Hematopoietic multipotent progenitor cell treated with erythropoietin and hydrocortisone succinate and interleukin-3 and kit ligand, for 4 days (in vitro differentiated cells): Measurements from ENCODE around the gene SAXO1.
"Not testable (repeated sequence)": the region's sequence is repeated elsewhere in the genome, so short reads cannot be mapped to it uniquely, and the experiment has no call there.

ENCODE experiments used
- DNase-seq: peaks from one replicate; pipeline ENCODE4 v3.0.0-alpha.2; 2015

SAXO1 gene

GRCh38 chr9:18969128-18969527, 63.9 kb downstream of the SAXO1 start:
- DNase-seq = no peak

- DNase-seq = no peak
Observed at GRCh38 chr9:18955626-18956025, 77.4 kb downstream of the SAXO1 start.

GRCh38 chr9:18951936-18952335, 81.1 kb downstream of the SAXO1 start:
- DNase-seq = no peak

- DNase-seq = peak; percentile 61
Observed at GRCh38 chr9:18947892-18948339, 85.1 kb downstream of the SAXO1 start.

- DNase-seq = no peak
Observed at GRCh38 chr9:18942801-18943200, 90.2 kb downstream of the SAXO1 start.

- no peak for DNase-seq
Observed at GRCh38 chr9:18941060-18941740, 91.8 kb downstream of the SAXO1 start.

- no peak for DNase-seq
Observed at GRCh38 chr9:18939943-18940342, 93.1 kb downstream of the SAXO1 start.

- DNase-seq = no peak
Observed at GRCh38 chr9:18936094-18936871, 96.7 kb downstream of the SAXO1 start.

- no peak for DNase-seq
Observed at GRCh38 chr9:18935541-18935940, 97.5 kb downstream of the SAXO1 start.

- DNase-seq = not testable (repeated sequence)
Observed at GRCh38 chr9:18930611-18931010, 102.4 kb downstream of the SAXO1 start.

- no peak for DNase-seq
Observed at GRCh38 chr9:18928711-18929110, 104.3 kb downstream of the SAXO1 start.

GRCh38 chr9:18926513-18926912, 106.5 kb downstream of the SAXO1 start:
- DNase-seq = no peak

GRCh38 chr9:18925880-18926279, 107.1 kb downstream of the SAXO1 start:
- no peak for DNase-seq

- DNase-seq = no peak
Observed at GRCh38 chr9:18923671-18924430, 109.2 kb downstream of the SAXO1 start.

GRCh38 chr9:18923167-18923566, 109.8 kb downstream of the SAXO1 start:
- DNase-seq = no peak

- no peak for DNase-seq
Observed at GRCh38 chr9:18922161-18922885, 110.7 kb downstream of the SAXO1 start.

GRCh38 chr9:18921366-18922075, 111.5 kb downstream of the SAXO1 start:
- DNase-seq = no peak

GRCh38 chr9:18920141-18921084, 112.6 kb downstream of the SAXO1 start:
- DNase-seq = no peak

- no peak for DNase-seq
Observed at GRCh38 chr9:18911714-18912342, 121.2 kb downstream of the SAXO1 start.

- no peak for DNase-seq
Observed at GRCh38 chr9:18910916-18911315, 122.1 kb downstream of the SAXO1 start.

GRCh38 chr9:18910435-18910834, 122.6 kb downstream of the SAXO1 start:
- no peak for DNase-seq
